ENCODE measurements around the gene TMEM270.

Gene TMEM270

GRCh38 chr7:73887762-73888161 is 26.8 kb downstream of the TMEM270 start:
- DNase-seq (ENCODE audit: low read depth, low spot score), result no peak

- no peak for DNase-seq (ENCODE audit: low read depth, low spot score)
Measured at GRCh38 chr7:73888959-73889358, 28.0 kb downstream of the TMEM270 start.

- DNase-seq (ENCODE audit: low read depth, low spot score), result no peak
Measured at GRCh38 chr7:73890555-73891147, 29.7 kb downstream of the TMEM270 start.

- DNase-seq (ENCODE audit: low read depth, low spot score), result no peak
Measured at GRCh38 chr7:73891178-73891885, 30.4 kb downstream of the TMEM270 start.

- DNase-seq (ENCODE audit: low read depth, low spot score), result no peak
Measured at GRCh38 chr7:73892003-73892999, 31.3 kb downstream of the TMEM270 start.

GRCh38 chr7:73893342-73894101 is 32.6 kb downstream of the TMEM270 start:
- no peak for DNase-seq (ENCODE audit: low read depth, low spot score)

GRCh38 chr7:73894166-73894565 is 33.2 kb downstream of the TMEM270 start:
- DNase-seq (ENCODE audit: low read depth, low spot score), result no peak

- DNase-seq (ENCODE audit: low read depth, low spot score), result peak; percentile 44
Measured at GRCh38 chr7:73894733-73895551, 34.0 kb downstream of the TMEM270 start.

- DNase-seq (ENCODE audit: low read depth, low spot score), result no peak
Measured at GRCh38 chr7:73895626-73896025, 34.7 kb downstream of the TMEM270 start.

- no peak for DNase-seq (ENCODE audit: low read depth, low spot score)
Measured at GRCh38 chr7:73896454-73896853, 35.5 kb downstream of the TMEM270 start.

- peak; percentile 41 for DNase-seq (ENCODE audit: low read depth, low spot score)
Measured at GRCh38 chr7:73899731-73900142, 38.8 kb downstream of the TMEM270 start.

- no peak for DNase-seq (ENCODE audit: low read depth, low spot score)
Measured at GRCh38 chr7:73900286-73900685, 39.3 kb downstream of the TMEM270 start.

GRCh38 chr7:73901231-73901822 is 40.4 kb downstream of the TMEM270 start:
- DNase-seq (ENCODE audit: low read depth, low spot score), result no peak

GRCh38 chr7:73901823-73902597 is 41.1 kb downstream of the TMEM270 start:
- DNase-seq (ENCODE audit: low read depth, low spot score), result no peak

GRCh38 chr7:73903321-73904218 is 42.6 kb downstream of the TMEM270 start:
- DNase-seq (ENCODE audit: low read depth, low spot score), result no peak

GRCh38 chr7:73904219-73905137 is 43.5 kb downstream of the TMEM270 start:
- DNase-seq (ENCODE audit: low read depth, low spot score), result no peak

GRCh38 chr7:73905360-73905759 is 44.4 kb downstream of the TMEM270 start:
- DNase-seq (ENCODE audit: low read depth, low spot score), result no peak
